Caki2 (cell line): ENCODE measurements around the gene MS4A10. TPM values are rescaled to one million over a fixed set of nuclear protein-coding genes. Genes with fewer than 3 reads are reported as not detected.

Source experiments
- DNase-seq: peaks from one replicate; pipeline ENCODE4 v3.0.0-alpha.2; 2015; ENCODE audit warnings: low read depth
- in situ Hi-C: cut with HindIII; loops from 2 replicates; pipeline ENCODE4 v1.10.0; 2016; ENCODE audit warnings: low sequenced_read_pairs, low pct_unique_long_range_greater_than_20kb, mixed read lengths
- total RNA-seq: library from RNA; depleted of rRNA; stranded (reverse); fragments of >200 nt; shearing (Covaris generic); gene quantifications from 2 replicates; pipeline ENCODE4 v1.2.3, GENCODE V29; 2014; ENCODE audit warnings: low replicate concordance

Gene MS4A10
- total RNA-seq, 1 experiment from 2014 or later: not detected

- DNase-seq: no peak
- in situ Hi-C loops: no loop called here
These were observed 3.7 kb upstream of the MS4A10 start for GRCh38 chr11:60781286-60781980.

- DNase-seq: no peak
- in situ Hi-C loops: no loop called here
These were observed 3.2 kb upstream of the MS4A10 start for GRCh38 chr11:60781981-60782316.

GRCh38 chr11:60782393-60783140, 2.6 kb upstream of the MS4A10 start:
- in situ Hi-C loops: no loop called here

GRCh38 chr11:60783141-60783484, 2.0 kb upstream of the MS4A10 start:
- in situ Hi-C loops: no loop called here
- DNase-seq: no peak

More at GRCh38 chr11:60782393-60783140, 2.6 kb upstream of the MS4A10 start:
- no peak for DNase-seq

- no peak for DNase-seq
- in situ Hi-C loops: no loop called here
These were observed 1.2 kb upstream of the MS4A10 start for GRCh38 chr11:60783911-60784310.

GRCh38 chr11:60785806-60786361, 751 bp downstream of the MS4A10 start:
- in situ Hi-C loops: no loop called here
- peak; percentile 4 for DNase-seq

GRCh38 chr11:60786811-60787567, 1.9 kb downstream of the MS4A10 start:
- peak; percentile 29 for DNase-seq
- in situ Hi-C loops: no loop called here

GRCh38 chr11:60788401-60789125, 3.4 kb downstream of the MS4A10 start:
- in situ Hi-C loops: no loop called here
- no peak for DNase-seq

- no peak for DNase-seq
- in situ Hi-C loops: no loop called here
These were observed 5.6 kb downstream of the MS4A10 start for GRCh38 chr11:60790726-60791125.

GRCh38 chr11:60791153-60791933, 6.2 kb downstream of the MS4A10 start:
- in situ Hi-C loops: no loop called here
- DNase-seq: no peak

- DNase-seq: no peak
- in situ Hi-C loops: no loop called here
These were observed 7.4 kb downstream of the MS4A10 start for GRCh38 chr11:60792521-60792920.

GRCh38 chr11:60795291-60795690, 10.2 kb downstream of the MS4A10 start:
- in situ Hi-C loops: no loop called here
- no peak for DNase-seq

GRCh38 chr11:60797846-60798630, 12.9 kb downstream of the MS4A10 start:
- in situ Hi-C loops: no loop called here
- DNase-seq: no peak

- in situ Hi-C loops: no loop called here
- no peak for DNase-seq
These were observed 13.5 kb downstream of the MS4A10 start for GRCh38 chr11:60798631-60799030.

- in situ Hi-C loops: no loop called here
- DNase-seq: no peak
These were observed 16.1 kb downstream of the MS4A10 start for GRCh38 chr11:60801194-60801593.

- in situ Hi-C loops: no loop called here
- DNase-seq: no peak
These were observed 18.3 kb downstream of the MS4A10 start for GRCh38 chr11:60803273-60803936.

GRCh38 chr11:60809249-60809648, 24.1 kb downstream of the MS4A10 start:
- in situ Hi-C loops: no loop called here
- DNase-seq: no peak
